Vagina (tissue), 2 donors: ENCODE measurements around the gene SLC25A19.

Source experiments
- POLR2AphosphoS5 ChIP-seq, 2 donors: sonication (generic); formaldehyde crosslinking; IDR thresholded peaks; one replicate each; pipeline ENCODE4 v1.9.0; 2017; ENCODE audit warnings: antibody characterized with exemption in 2 of 2, mild to moderate bottlenecking in 2 of 2, low read depth in 1 of 2; ENCODE audit not compliant: insufficient read depth in 1 of 2
- TF ChIP-seq, protein P1 (sequence below), 3 experiments: fragments of 450-650 bp in 2 of 3; fragments of 200-600 bp in 1 of 3; sonication (generic) in 1 of 3; IDR thresholded peaks; one replicate each; pipeline ENCODE4 v1.5.1; 2017 to 2019; ENCODE audit warnings: antibody characterized with exemption in 3 of 3, mild to moderate bottlenecking in 2 of 3, moderate library complexity in 2 of 3

DNA sequence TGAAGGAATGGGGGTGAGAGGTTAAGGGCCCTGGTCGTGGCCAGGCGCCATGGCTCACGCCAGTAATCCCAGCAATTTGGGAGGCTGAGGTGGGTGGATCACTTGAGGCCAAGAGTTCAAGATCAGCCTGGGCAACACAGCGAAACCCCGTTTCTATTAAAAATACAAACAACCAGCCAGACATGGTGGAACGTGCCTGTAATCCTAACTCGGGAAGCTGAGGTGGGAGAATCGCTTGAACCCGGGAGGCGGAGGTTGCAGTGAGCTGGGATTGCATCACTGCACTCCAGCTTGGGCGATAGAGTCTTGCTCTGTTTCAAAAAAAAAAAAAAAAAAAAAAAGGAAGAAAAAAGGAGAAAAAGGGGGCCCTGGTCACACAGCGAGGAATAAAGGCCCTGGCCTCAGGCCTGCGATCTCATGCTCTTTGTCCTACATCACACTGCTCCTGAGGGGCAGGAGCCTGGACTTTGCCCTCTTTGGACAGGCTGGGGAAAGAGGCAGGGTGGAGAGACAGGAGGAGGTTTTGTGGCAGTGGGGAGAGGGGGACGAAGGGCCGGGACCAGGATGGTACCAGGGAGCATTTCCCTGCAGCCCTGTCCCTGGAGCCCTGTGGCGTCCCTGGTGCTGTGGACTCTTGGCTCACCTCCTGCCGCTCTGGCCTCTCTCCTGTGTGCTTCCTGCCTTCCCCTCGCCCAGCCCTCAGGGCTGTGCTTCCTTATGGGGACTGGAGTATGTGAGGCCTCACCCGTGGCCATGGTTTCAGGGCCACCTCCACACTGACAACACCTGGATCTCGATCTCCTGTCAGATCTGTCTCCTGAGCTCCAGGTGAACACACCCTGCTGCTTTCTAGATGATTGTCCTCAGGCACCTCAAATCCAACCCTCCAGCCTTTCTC lies 19.7 kb upstream of the SLC25A19 start:
- TF ChIP-seq POLR2AphosphoS5 (IDR thresholded peaks at IDR 0.05; ENCODE audit: insufficient read depth in 1 of 2, low read depth in 1 of 2) = no peak
- TF ChIP-seq, protein P1, sequence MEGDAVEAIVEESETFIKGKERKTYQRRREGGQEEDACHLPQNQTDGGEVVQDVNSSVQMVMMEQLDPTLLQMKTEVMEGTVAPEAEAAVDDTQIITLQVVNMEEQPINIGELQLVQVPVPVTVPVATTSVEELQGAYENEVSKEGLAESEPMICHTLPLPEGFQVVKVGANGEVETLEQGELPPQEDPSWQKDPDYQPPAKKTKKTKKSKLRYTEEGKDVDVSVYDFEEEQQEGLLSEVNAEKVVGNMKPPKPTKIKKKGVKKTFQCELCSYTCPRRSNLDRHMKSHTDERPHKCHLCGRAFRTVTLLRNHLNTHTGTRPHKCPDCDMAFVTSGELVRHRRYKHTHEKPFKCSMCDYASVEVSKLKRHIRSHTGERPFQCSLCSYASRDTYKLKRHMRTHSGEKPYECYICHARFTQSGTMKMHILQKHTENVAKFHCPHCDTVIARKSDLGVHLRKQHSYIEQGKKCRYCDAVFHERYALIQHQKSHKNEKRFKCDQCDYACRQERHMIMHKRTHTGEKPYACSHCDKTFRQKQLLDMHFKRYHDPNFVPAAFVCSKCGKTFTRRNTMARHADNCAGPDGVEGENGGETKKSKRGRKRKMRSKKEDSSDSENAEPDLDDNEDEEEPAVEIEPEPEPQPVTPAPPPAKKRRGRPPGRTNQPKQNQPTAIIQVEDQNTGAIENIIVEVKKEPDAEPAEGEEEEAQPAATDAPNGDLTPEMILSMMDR (IDR thresholded peaks at IDR 0.05) = no peak
